IPS DF 4.7 (cell line): ENCODE data around the gene PLCB4.

ENCODE experiments used
- DNase-seq: peaks from one replicate; pipeline ENCODE4 v3.0.0-alpha.2; 2013; ENCODE audit warnings: low spot score; ENCODE audit errors: extremely low read depth

The PLCB4 gene

GRCh38 chr20:9169409-9169808 is 100.5 kb downstream of the PLCB4 start:
- no peak for DNase-seq

- DNase-seq = no peak
Observed at GRCh38 chr20:9172851-9173250, 104.0 kb downstream of the PLCB4 start.

GRCh38 chr20:9177278-9177677 is 108.4 kb downstream of the PLCB4 start:
- DNase-seq = no peak

DNA sequence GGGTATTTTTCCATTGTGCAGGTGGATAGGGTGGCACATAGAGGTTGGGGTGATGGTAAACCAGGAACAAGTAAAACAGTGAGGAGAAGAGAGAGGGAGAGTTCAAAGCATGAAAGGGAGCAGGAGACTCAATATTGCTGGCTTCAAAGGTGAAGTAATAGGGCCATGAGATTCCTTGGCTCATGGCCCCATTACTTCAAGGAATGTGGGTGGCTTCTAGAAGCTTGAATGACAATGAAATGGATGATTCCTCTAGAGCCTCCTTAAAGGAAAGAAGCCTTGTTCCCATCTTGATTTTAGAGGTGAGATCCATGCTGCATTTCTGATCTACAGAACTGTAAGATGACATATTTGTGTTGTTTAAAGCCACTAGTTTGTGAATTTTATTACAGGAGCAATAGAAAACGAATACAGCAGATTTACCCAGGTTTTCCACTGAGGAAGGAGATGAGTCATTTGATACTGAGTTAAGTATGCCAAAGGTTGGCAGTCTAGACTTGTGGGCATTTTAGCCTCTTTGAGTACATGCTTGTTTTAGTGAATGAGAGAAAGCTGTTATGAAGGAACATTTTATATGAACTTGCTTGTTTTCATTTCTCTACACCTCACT is 110.4 kb downstream of the PLCB4 start:
- DNase-seq = no peak

- no peak for DNase-seq
Observed at GRCh38 chr20:9179867-9180266, 111.0 kb downstream of the PLCB4 start.

DNA sequence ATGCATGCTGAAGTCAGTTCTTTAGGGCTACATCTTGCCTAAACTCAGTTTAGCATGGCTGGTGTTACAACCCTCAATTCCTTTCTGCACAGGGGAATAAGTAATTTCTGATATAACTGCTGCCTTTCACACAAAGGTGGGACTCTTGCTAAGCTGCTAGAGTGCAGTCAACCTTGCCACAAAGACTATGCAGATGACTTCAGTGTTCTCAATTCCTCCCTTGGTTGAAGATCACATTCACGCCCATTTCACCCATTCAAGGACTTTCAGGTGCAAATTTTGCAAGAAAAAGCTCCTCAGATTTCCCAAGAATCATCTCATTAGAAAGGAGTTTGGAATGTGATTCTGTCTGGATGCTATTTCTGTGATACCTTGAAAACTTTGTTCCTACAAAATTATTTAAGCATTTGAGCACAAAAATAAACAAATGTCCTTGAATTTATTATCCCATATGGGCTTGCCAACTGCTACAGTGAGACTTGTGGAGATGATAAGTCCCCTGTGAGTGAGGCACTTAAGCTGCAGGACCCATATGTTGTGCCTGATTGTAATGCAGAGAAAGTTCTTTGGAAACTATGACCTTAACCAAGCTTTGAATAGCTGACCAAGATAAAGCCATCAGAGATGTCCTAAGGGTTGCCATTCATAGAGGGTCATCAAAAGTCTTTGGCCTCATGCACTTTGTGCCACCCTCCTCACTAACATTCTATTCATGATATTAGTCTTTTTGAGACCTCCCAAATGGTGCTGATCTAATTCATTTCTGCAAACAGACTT is 111.8 kb downstream of the PLCB4 start:
- DNase-seq = no peak

DNA sequence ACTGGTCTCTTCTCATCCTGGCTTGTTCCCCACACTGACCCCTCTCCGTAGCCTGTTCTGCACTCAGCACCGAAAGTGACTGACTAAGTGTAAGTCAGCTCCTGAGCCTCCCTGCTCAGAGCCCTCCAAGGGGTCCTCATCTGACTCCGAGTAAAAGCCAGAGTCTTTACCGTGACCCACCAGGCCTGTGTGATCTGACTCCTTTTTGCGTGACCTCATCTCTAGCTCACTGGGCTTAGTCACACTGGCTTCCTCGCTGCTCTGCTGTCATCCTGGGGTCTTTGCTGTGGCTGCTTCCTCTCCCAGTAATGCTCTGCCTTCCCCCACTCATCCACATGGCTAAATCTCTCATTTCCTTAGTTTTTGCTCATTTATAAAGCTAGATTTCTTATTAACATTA is 116.6 kb downstream of the PLCB4 start:
- no peak for DNase-seq

DNA sequence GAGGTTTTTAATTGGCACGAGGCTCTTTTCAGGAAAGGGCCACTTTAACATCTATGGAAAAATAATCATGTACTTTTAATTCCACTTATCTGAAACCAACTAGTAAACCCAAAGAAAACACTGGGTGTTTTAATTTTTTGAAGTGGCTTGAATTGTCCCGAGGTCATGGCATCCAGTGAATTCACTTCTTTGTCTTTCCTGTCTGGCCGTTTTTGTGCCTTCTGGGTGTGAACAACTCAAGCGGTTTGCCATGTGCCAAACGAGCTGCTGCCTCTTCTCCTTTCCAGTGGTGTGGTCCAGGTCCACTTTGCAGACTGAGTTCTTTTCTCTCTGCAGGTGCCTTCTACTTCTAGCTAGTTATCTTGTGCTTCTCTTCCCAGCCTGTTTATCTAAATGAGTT is 117.5 kb downstream of the PLCB4 start:
- DNase-seq = no peak

- no peak for DNase-seq
Observed at GRCh38 chr20:9195031-9195430, 126.1 kb downstream of the PLCB4 start.

- DNase-seq = no peak
Observed at GRCh38 chr20:9196110-9196509, 127.2 kb downstream of the PLCB4 start.

GRCh38 chr20:9198460-9198859 is 129.6 kb downstream of the PLCB4 start:
- DNase-seq = no peak

- DNase-seq = no peak
Observed at GRCh38 chr20:9200196-9200595, 131.3 kb downstream of the PLCB4 start.

DNA sequence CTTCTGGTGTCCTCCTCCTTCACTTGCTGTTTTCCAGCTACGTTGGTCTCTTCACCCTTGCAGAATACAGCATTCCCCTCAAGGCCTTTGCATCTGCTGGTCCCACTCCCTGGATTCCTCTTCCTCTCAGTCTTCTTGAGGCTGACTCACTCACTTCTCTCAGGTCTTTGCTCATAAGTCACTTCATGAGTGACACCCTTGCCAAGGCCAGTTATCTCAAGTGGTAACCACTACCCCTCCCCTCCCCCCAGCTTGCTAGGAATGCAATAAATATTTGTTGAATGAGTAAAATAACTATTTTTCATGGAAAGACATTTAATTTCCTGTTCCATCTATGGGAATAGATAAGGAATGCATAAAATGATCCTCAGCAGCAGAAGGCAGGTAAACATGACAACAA is 131.7 kb downstream of the PLCB4 start:
- no peak for DNase-seq

DNA sequence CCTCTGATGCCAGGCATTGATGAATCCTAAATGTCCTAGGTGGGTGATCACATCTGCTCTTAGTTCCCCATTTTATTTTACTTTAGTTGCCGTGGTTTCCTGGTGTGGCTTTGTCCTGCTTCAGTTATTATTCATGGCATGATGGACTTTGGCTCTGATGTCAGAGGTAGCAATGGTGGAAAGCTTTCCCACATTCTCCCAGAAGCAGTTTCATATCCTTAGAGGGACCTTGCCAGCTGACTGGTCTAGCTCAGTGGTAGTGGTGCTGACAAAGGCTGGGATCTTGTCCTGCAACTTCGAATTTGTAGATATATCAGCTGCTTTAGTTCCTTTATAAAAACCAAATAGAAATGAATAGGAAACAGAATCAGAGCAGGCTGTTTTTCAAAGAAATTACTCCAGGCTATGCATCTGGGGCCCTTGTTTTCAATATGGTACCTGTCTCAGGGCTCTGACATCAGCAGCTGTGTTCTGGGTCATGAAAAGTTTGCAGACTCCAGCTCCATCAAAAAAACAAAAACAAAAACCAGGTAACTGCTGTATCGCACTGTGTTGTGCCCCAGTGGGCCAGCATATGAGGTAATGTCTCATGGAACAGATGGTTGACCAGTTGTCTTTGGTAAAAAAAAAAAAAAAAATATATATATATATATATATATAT is 133.7 kb downstream of the PLCB4 start:
- no peak for DNase-seq

GRCh38 chr20:9203081-9203447 is 134.2 kb downstream of the PLCB4 start:
- no peak for DNase-seq

GRCh38 chr20:9204979-9205378 is 136.1 kb downstream of the PLCB4 start:
- DNase-seq = no peak

DNA sequence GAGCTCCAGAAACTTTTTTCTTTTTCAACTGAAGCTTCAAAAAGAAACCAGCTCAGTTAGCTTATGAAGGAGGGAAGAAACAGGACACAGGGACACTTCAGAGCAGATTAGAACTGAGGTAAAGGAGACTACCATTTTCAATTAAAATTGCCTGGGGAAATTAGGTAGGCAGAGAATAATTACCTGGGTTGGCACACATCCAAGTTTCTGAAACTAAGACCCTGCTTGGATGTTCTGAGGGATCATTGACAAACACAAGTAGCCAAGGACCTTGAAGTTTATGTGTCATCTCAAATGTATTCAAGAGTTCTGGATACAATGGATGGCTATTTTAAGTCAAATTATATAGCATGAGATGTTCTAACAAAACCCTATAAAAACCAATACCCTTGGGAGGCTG is 137.6 kb downstream of the PLCB4 start:
- no peak for DNase-seq

GRCh38 chr20:9207253-9207652 is 138.4 kb downstream of the PLCB4 start:
- DNase-seq = no peak

GRCh38 chr20:9210356-9210755 is 141.5 kb downstream of the PLCB4 start:
- no peak for DNase-seq

GRCh38 chr20:9211016-9211760 is 142.3 kb downstream of the PLCB4 start:
- no peak for DNase-seq

GRCh38 chr20:9212735-9213134 is 143.8 kb downstream of the PLCB4 start:
- no peak for DNase-seq

- no peak for DNase-seq
Observed at GRCh38 chr20:9214685-9215084, 145.8 kb downstream of the PLCB4 start.
